H9 (cell line): ENCODE measurements around the gene SFXN1. TPM values are rescaled to one million over a fixed set of nuclear protein-coding genes. Genes with fewer than 3 reads are reported as not detected.

Experiments
- DNase-seq: peaks from one replicate; pipeline ENCODE4 v3.0.0-alpha.2; 2017
- H2AFZ ChIP-seq: one replicate; pipeline ENCODE4 v1.6.1; 2013; ENCODE audit warnings: mild to moderate bottlenecking, low read length, control low read depth, moderate library complexity
- H2AK5ac ChIP-seq: 2 replicates; pipeline ENCODE4 v1.6.1; 2013; ENCODE audit warnings: low read length, control low read depth, mixed read lengths; ENCODE audit not compliant: insufficient read length
- H2BK120ac ChIP-seq: one replicate; pipeline ENCODE4 v1.6.1; 2013; ENCODE audit warnings: low read depth, mild to moderate bottlenecking, low read length, control low read depth, inconsistent platforms; ENCODE audit not compliant: poor library complexity, severe bottlenecking
- H2BK12ac ChIP-seq: 2 replicates; pipeline ENCODE4 v1.6.1; 2013; ENCODE audit warnings: low read length, control low read depth, mixed read lengths, low read depth; ENCODE audit not compliant: insufficient read length
- H2BK15ac ChIP-seq: 2 replicates; pipeline ENCODE4 v1.6.1; 2013; ENCODE audit warnings: low read depth, low read length, control low read depth
- H2BK20ac ChIP-seq: one replicate; pipeline ENCODE4 v1.6.1; 2013; ENCODE audit warnings: low read depth, mild to moderate bottlenecking, low read length, control low read depth, inconsistent platforms; ENCODE audit not compliant: poor library complexity, severe bottlenecking
- H2BK5ac ChIP-seq: 2 replicates; pipeline ENCODE4 v1.6.1; 2013; ENCODE audit warnings: low read length, control low read depth, mixed read lengths; ENCODE audit not compliant: insufficient read length
- H3K14ac ChIP-seq: 2 replicates; pipeline ENCODE4 v1.6.1; 2013; ENCODE audit warnings: low read length, control low read depth; ENCODE audit not compliant: insufficient read depth
- H3K18ac ChIP-seq: 2 replicates; pipeline ENCODE4 v1.6.1; 2013; ENCODE audit warnings: low read depth, mild to moderate bottlenecking, mixed read lengths, low read length, control low read depth; ENCODE audit not compliant: insufficient read length
- H3K23ac ChIP-seq: 2 replicates; pipeline ENCODE4 v1.6.1; 2013; ENCODE audit warnings: low read length, control low read depth, mixed read lengths, low read depth; ENCODE audit not compliant: insufficient read length
- H3K23me2 ChIP-seq: 2 replicates; pipeline ENCODE4 v1.6.1; 2013; ENCODE audit warnings: low read depth, mild to moderate bottlenecking, mixed read lengths, low read length, control low read depth; ENCODE audit not compliant: insufficient read length, poor library complexity, severe bottlenecking
- H3K27ac ChIP-seq: 2 replicates; pipeline ENCODE4 v1.5.1; 2013; ENCODE audit warnings: low read length, control low read depth, mixed read lengths, low read depth; ENCODE audit not compliant: insufficient read length
- H3K27me3 ChIP-seq: 2 replicates; pipeline ENCODE4 v1.6.1; 2013; ENCODE audit warnings: low read length, control low read depth, inconsistent platforms; ENCODE audit not compliant: insufficient read depth
- H3K4ac ChIP-seq: 2 replicates; pipeline ENCODE4 v1.6.1; 2013; ENCODE audit warnings: low read depth, mild to moderate bottlenecking, control low read depth, inconsistent platforms, low read length, moderate library complexity
- H3K4me1 ChIP-seq: 2 replicates; pipeline ENCODE4 v1.6.1; 2013; ENCODE audit warnings: low read length, control low read depth, inconsistent platforms; ENCODE audit not compliant: insufficient read depth
- H3K4me2 ChIP-seq: 2 replicates; pipeline ENCODE4 v1.6.1; 2013; ENCODE audit warnings: low read length, control low read depth, mixed read lengths; ENCODE audit not compliant: insufficient read length, insufficient read depth
- H3K56ac ChIP-seq: 2 replicates; pipeline ENCODE4 v1.6.1; 2013; ENCODE audit warnings: low read depth, mild to moderate bottlenecking, mixed read lengths, low read length, control low read depth; ENCODE audit not compliant: insufficient read length
- H3K79me1 ChIP-seq: 2 replicates; pipeline ENCODE4 v1.6.1; 2013; ENCODE audit warnings: low read depth, mild to moderate bottlenecking, moderate library complexity, low read length, control low read depth, inconsistent platforms; ENCODE audit not compliant: insufficient read depth, poor library complexity, severe bottlenecking
- H3K79me2 ChIP-seq: 2 replicates; pipeline ENCODE4 v1.6.1; 2013; ENCODE audit warnings: low read length, control low read depth, inconsistent platforms; ENCODE audit not compliant: insufficient read depth
- H3K9ac ChIP-seq: 2 replicates; pipeline ENCODE4 v1.6.1; 2013; ENCODE audit warnings: low read length, control low read depth, mixed read lengths; ENCODE audit not compliant: insufficient read length; ENCODE audit errors: extremely low read depth
- H3K9me3 ChIP-seq: one replicate; pipeline ENCODE4 v1.6.1; 2013; ENCODE audit warnings: low read depth, low read length, inconsistent platforms; ENCODE audit not compliant: control insufficient read depth
- H3T11ph ChIP-seq: one replicate; pipeline ENCODE4 v1.6.1; 2013; ENCODE audit warnings: mild to moderate bottlenecking, low read length, control low read depth, inconsistent platforms
- H4K20me1 ChIP-seq: one replicate; pipeline ENCODE4 v1.6.1; 2013; ENCODE audit not compliant: control insufficient read depth, insufficient read length, insufficient read depth
- H4K5ac ChIP-seq: 2 replicates; pipeline ENCODE4 v1.6.1; 2013; ENCODE audit warnings: low read depth, mild to moderate bottlenecking, mixed read lengths, low read length, control low read depth; ENCODE audit not compliant: insufficient read length
- H4K8ac ChIP-seq: replicated peaks from 2 replicates; pipeline ENCODE4 v1.6.1; 2013; ENCODE audit warnings: low read length, control low read depth, mixed read lengths, low read depth; ENCODE audit not compliant: insufficient read length
- H4K91ac ChIP-seq: 2 replicates; pipeline ENCODE4 v1.6.1; 2013; ENCODE audit warnings: low read depth, mild to moderate bottlenecking, moderate library complexity, mixed read lengths, low read length, control low read depth; ENCODE audit not compliant: insufficient read length
- H3K27ac Mint-ChIP-seq, 3 experiments: 2 replicates in 2 of 3; 3 replicates in 1 of 3; pipeline ENCODE4 v1.8.0; 2020 to 2021; ENCODE audit warnings: mixed read lengths in 3 of 3, mild to moderate bottlenecking in 1 of 3, moderate library complexity in 1 of 3
- H3K27me3 Mint-ChIP-seq: 2 replicates; pipeline ENCODE4 v1.8.0; 2021; ENCODE audit warnings: low read depth, mild to moderate bottlenecking, moderate library complexity, mixed read lengths
- H3K36me3 Mint-ChIP-seq, 3 experiments: 2 replicates in 2 of 3; 3 replicates in 1 of 3; pipeline ENCODE4 v1.8.0; 2020 to 2021; ENCODE audit warnings: low read depth in 3 of 3, mixed read lengths in 3 of 3; ENCODE audit not compliant: insufficient read depth in 1 of 3
- H3K4me1 Mint-ChIP-seq, 2 experiments: 2 replicates each; pipeline ENCODE4 v1.8.0; 2020; ENCODE audit warnings: mixed read lengths in 2 of 2
- H3K4me3 Mint-ChIP-seq, 2 experiments: 2 replicates in 1 of 2; 3 replicates in 1 of 2; pipeline ENCODE4 v1.8.0; 2020 to 2021; ENCODE audit warnings: mild to moderate bottlenecking in 2 of 2, mixed read lengths in 2 of 2, moderate library complexity in 1 of 2
- H3K9me3 Mint-ChIP-seq, 2 experiments: 2 replicates in 1 of 2; 3 replicates in 1 of 2; pipeline ENCODE4 v1.8.0; 2020; ENCODE audit warnings: mild to moderate bottlenecking in 2 of 2, mixed read lengths in 2 of 2, moderate library complexity in 1 of 2
- WGBS: extraction: QIAGEN DNeasy Blood & Tissue Kit; methylation state at CpG from one replicate; pipeline ENCODE4 v1.1.7; 2013; ENCODE audit warnings: missing lambda C conversion rate, low lambda C conversion rate, mixed read lengths; ENCODE audit not compliant: insufficient read length; ENCODE audit errors: extremely low coverage; 5-methylcytosine and 5-hydroxymethylcytosine counted together
- total RNA-seq: library from RNA; stranded (reverse); gene quantifications from 2 replicates; pipeline ENCODE4 v1.2.1, GENCODE V29; 2021
- TF ChIP-seq, protein P1 (sequence below): fragments of 200-600 bp; sonication (generic); conservative IDR thresholded peaks from 3 replicates; pipeline ENCODE4 v1.8.0; 2021; ENCODE audit warnings: antibody characterized with exemption, mild to moderate bottlenecking

The SFXN1 gene
- total RNA-seq, 1 experiment from 2014 or later, result 99.2 TPM

DNA sequence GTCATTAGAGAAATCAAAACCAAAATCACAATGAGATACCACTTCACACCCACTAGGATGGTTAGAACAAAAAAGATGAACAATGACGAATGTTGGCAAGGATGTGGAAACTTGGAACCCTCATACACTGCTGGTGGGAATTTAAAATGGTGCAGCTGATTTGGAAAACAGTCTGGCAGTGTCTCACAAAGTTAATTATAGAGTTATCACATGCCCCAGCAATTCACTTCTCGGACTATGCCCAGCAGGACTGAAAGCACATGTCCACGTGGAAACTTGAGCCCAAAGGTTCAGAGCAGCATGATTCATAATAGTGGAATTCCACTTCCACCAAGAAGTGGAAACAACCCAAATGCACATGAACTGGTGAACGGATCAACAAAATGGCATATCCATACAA is 94.5 kb downstream of the SFXN1 start:
- no peak overlapping the region for H2BK5ac ChIP-seq
- H4K8ac ChIP-seq, result no peak overlapping the region
- no peak overlapping the region for H4K5ac ChIP-seq
- no peak for DNase-seq
- no peaks in the 10 kb centered on the region for H3K79me2 ChIP-seq
- H3K18ac ChIP-seq, result no peak overlapping the region
- H3K56ac ChIP-seq, result no peak overlapping the region
- no peaks in the 10 kb centered on the region for H3K23me2 ChIP-seq
- TF ChIP-seq, protein P1, sequence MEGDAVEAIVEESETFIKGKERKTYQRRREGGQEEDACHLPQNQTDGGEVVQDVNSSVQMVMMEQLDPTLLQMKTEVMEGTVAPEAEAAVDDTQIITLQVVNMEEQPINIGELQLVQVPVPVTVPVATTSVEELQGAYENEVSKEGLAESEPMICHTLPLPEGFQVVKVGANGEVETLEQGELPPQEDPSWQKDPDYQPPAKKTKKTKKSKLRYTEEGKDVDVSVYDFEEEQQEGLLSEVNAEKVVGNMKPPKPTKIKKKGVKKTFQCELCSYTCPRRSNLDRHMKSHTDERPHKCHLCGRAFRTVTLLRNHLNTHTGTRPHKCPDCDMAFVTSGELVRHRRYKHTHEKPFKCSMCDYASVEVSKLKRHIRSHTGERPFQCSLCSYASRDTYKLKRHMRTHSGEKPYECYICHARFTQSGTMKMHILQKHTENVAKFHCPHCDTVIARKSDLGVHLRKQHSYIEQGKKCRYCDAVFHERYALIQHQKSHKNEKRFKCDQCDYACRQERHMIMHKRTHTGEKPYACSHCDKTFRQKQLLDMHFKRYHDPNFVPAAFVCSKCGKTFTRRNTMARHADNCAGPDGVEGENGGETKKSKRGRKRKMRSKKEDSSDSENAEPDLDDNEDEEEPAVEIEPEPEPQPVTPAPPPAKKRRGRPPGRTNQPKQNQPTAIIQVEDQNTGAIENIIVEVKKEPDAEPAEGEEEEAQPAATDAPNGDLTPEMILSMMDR, result no peak
- H3K14ac ChIP-seq, result no peak overlapping the region
- H2AFZ ChIP-seq, result no peak overlapping the region
- H3K36me3 Mint-ChIP-seq, result peaks cover 0 to 10% (median 1%) of the 10 kb centered on the region in 3 experiments; a peak in 2 of 7 replicates
- H3K27me3 ChIP-seq, result no peaks in the 10 kb centered on the region
- H3K27ac Mint-ChIP-seq, result no peak overlapping the region
- H3K4me2 ChIP-seq, result no peak overlapping the region
- WGBS, result no CpG with 5 or more reads among the region's 4 CpGs
- H3K4me1 Mint-ChIP-seq, result peaks cover 27 to 31% of the 10 kb centered on the region in 2 experiments
- no peak overlapping the region for H3K9ac ChIP-seq
- H4K20me1 ChIP-seq, result no peaks in the 10 kb centered on the region
- no peak overlapping the region for H2BK20ac ChIP-seq
- H3K9me3 Mint-ChIP-seq, result peaks cover 0 to 9% of the 10 kb centered on the region in 2 experiments
- H3K4me3 Mint-ChIP-seq, result no peak overlapping the region
- H2BK15ac ChIP-seq, result no peak overlapping the region
- H3K4ac ChIP-seq, result no peak overlapping the region
- no peaks in the 10 kb centered on the region for H3K79me1 ChIP-seq
- no peak overlapping the region for H3K23ac ChIP-seq
- H4K91ac ChIP-seq, result no peak overlapping the region
- H2BK12ac ChIP-seq, result no peak overlapping the region
- no peaks in the 10 kb centered on the region for H3K9me3 ChIP-seq
- H3T11ph ChIP-seq, result no peak overlapping the region
- no peak overlapping the region for H2AK5ac ChIP-seq
- H3K4me1 ChIP-seq, result peaks cover 5% of the 10 kb centered on the region; the same call in 1 of the 2 replicates
- no peak overlapping the region for H3K27ac ChIP-seq
- peaks cover 35% of the 10 kb centered on the region for H3K27me3 Mint-ChIP-seq
- no peak overlapping the region for H2BK120ac ChIP-seq
